GM12801 (cell line): ENCODE measurements around the gene GNB1.

Experiments used
- TF ChIP-seq, protein P1 (sequence below): IDR thresholded peaks from one replicate; pipeline ENCODE4 v1.5.1; 2011; ENCODE audit warnings: control low read depth; ENCODE audit not compliant: insufficient read length; ENCODE audit errors: extremely low read depth

Gene GNB1

GRCh38 chr1:1920608-1921458, 29.9 kb upstream of the GNB1 start:
- TF ChIP-seq, protein P1, sequence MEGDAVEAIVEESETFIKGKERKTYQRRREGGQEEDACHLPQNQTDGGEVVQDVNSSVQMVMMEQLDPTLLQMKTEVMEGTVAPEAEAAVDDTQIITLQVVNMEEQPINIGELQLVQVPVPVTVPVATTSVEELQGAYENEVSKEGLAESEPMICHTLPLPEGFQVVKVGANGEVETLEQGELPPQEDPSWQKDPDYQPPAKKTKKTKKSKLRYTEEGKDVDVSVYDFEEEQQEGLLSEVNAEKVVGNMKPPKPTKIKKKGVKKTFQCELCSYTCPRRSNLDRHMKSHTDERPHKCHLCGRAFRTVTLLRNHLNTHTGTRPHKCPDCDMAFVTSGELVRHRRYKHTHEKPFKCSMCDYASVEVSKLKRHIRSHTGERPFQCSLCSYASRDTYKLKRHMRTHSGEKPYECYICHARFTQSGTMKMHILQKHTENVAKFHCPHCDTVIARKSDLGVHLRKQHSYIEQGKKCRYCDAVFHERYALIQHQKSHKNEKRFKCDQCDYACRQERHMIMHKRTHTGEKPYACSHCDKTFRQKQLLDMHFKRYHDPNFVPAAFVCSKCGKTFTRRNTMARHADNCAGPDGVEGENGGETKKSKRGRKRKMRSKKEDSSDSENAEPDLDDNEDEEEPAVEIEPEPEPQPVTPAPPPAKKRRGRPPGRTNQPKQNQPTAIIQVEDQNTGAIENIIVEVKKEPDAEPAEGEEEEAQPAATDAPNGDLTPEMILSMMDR = no peak

DNA sequence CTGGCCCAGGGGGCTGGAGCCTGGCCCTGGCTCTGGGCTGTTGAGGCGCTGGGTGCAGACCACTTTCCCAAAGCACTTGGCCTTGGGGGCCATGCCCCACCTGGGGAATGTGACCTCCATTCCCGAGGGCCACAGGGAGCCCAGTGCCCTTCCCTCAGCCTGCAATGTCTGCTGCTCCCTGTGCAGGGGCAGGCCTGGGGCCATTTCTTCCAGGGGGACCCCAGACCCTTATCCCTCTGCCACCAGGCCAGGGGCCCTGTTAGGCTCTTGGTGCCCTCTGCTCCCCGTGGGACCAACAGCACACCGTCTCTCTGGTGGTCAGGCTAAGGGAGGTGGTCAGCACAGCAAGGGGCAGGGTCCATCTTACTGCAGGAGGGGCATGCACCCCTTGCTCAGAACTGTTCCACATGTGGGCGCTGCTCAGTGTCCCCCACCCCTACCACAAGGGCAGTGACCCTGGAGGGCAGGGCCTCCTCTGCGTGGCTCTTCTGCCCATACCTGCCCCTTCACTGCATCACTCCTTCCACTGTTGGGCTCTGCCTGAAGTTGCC, 29.2 kb upstream of the GNB1 start:
- TF ChIP-seq, protein P1 = no peak

- TF ChIP-seq, protein P1 = no peak
These were observed 28.6 kb upstream of the GNB1 start for GRCh38 chr1:1919304-1920056.

DNA sequence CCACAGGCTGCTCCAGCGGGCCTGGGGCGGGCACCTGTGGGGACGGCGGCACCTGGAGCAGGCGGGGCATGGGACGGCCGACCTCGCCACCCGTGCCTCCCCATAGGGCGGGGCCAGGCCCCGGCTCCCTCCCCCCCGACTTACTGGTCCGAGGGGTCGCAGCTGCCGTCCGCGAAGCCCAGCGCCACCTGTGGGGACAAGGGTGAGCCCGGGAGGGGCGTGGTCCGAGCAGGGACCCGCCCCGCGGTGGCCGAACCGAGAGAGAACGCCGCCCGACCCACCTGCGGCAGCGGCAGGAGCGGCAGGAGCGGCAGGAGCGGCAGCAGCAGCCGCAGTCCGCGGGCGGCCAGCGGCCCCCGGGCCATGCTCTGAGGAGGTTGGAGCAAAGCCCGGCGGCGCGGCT, 28.0 kb upstream of the GNB1 start, which contains the start of gene TMEM52:
Gene TMEM52, minus strand, starts transcription at position 379 of the 403 bp plus-strand sequence. Its CDS starts 14 bp downstream, at position 365.
- TF ChIP-seq, protein P1 = no peak

GRCh38 chr1:1917995-1918900, 27.4 kb upstream of the GNB1 start:
- TF ChIP-seq, protein P1 = no peak

DNA sequence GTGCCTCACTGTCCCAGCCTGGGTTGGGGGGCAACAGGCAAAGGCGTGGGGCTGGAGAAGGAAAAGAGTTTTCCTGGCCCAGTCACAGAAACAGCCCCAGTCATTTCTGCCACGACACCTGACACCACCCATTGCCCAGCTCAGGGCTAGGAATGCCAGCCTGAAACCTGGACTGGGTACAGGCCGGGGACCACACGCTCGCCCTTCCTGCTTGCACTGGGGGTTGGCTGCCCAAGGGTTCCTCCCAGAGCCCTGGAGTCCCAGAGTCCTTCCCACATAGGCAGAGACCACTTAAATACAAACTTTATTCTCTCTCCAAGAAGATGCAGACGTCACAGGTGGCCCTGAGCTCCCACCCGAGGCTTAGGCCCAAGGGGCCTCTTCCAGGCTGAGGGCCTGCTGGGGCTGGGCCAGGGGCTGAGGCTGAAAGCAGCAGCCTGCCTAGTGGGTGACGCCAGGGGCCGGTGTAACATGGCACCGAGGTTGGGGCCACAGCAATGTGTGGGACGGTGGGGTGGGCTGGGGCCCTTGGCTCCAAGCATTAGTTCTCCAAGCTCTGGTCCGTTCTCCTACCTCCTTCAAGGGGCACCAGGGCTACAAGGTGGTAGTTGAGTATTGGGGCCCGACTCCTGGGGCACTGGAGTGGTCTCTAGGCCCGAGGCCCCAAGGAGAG, 26.6 kb upstream of the GNB1 start:
- TF ChIP-seq, protein P1 = no peak
